Measurements from ENCODE around the gene ZNF330. TPM values are rescaled to one million over a fixed set of nuclear protein-coding genes. Genes with fewer than 3 reads are reported as not detected.
"Not testable (repeated sequence)": the region's sequence is repeated elsewhere in the genome, so short reads cannot be mapped to it uniquely, and the experiment has no call there.

ZNF330 gene
- total RNA-seq, 2 donors from 2014 or later, result 31.8 to 39.7 TPM

GRCh38 chr4:141179474-141180373 lies 41.0 kb upstream of the ZNF330 start:
- DNase-seq, result no peak
- no peaks in the 10 kb centered on the region for H3K9me3 Mint-ChIP-seq
- H3K4me1 ChIP-seq (ENCODE audit: control insufficient read depth, insufficient read depth, low read length), result no peaks in the 10 kb centered on the region
- no peak overlapping the region for H3K27ac Mint-ChIP-seq
- H3K27me3 Mint-ChIP-seq (ENCODE audit: insufficient read depth), result peaks cover 2% of the 10 kb centered on the region
- peaks cover 15% of the 10 kb centered on the region for H3K27me3 ChIP-seq (ENCODE audit: control insufficient read depth, insufficient read depth, low read length, poor library complexity, severe bottlenecking)
- no peak for TF ChIP-seq CTCF (conservative IDR thresholded peaks at IDR 0.05)
- H3K9ac ChIP-seq (ENCODE audit: extremely low read depth, low read length, poor library complexity, severe bottlenecking), result no peak overlapping the region
- no peak overlapping the region for H3K4me3 ChIP-seq (ENCODE audit: low read length)
- WGBS, 2 experiments (ENCODE audit: insufficient coverage in 1 of 2, insufficient read length in 1 of 2), result 82 to 83% methylated on average over 6 to 8 of the region's 8 CpGs
- no peak overlapping the region for H3K4me3 Mint-ChIP-seq
- H3K27ac ChIP-seq (ENCODE audit: low read depth, low read length), result no peak overlapping the region
- H3K9me3 ChIP-seq (ENCODE audit: control insufficient read depth, low read length), result no peaks in the 10 kb centered on the region
- H3K4me1 Mint-ChIP-seq, result no peaks in the 10 kb centered on the region
- no peaks in the 10 kb centered on the region for H3K36me3 ChIP-seq (ENCODE audit: control insufficient read depth, insufficient read depth, low read length)
- no peaks in the 10 kb centered on the region for H3K36me3 Mint-ChIP-seq (ENCODE audit: low read depth)

GRCh38 chr4:141180991-141181761 lies 39.5 kb upstream of the ZNF330 start:
- TF ChIP-seq CTCF (conservative IDR thresholded peaks at IDR 0.05), result no peak
- Histone ChIP-seq H3K4me1 (ENCODE audit: control insufficient read depth, insufficient read depth, low read length) (no peaks in the 10 kb centered on the region), H3K27me3 (ENCODE audit: control insufficient read depth, insufficient read depth, low read length, poor library complexity, severe bottlenecking) (peaks cover 15% of the 10 kb centered on the region), H3K9ac (ENCODE audit: extremely low read depth, low read length, poor library complexity, severe bottlenecking) (no peak overlapping the region), H3K9me3 (ENCODE audit: control insufficient read depth, low read length) (no peaks in the 10 kb centered on the region), H3K27ac (ENCODE audit: low read depth, low read length) (no peak overlapping the region), H3K4me3 (ENCODE audit: low read length) (no peak overlapping the region), H3K36me3 (ENCODE audit: control insufficient read depth, insufficient read depth, low read length) (no peaks in the 10 kb centered on the region)
- DNase-seq, result no peak
- no peak overlapping the region for H3K27ac Mint-ChIP-seq
- H3K9me3 Mint-ChIP-seq, result no peaks in the 10 kb centered on the region
- WGBS, 2 experiments (ENCODE audit: insufficient coverage in 1 of 2, insufficient read length in 1 of 2), result 50 to 91% methylated on average over 1 to 2 of the region's 2 CpGs
- no peak overlapping the region for H3K4me3 Mint-ChIP-seq
- H3K4me1 Mint-ChIP-seq, result no peaks in the 10 kb centered on the region
- H3K36me3 Mint-ChIP-seq (ENCODE audit: low read depth), result no peaks in the 10 kb centered on the region
- peaks cover 7% of the 10 kb centered on the region for H3K27me3 Mint-ChIP-seq (ENCODE audit: insufficient read depth)

DNA sequence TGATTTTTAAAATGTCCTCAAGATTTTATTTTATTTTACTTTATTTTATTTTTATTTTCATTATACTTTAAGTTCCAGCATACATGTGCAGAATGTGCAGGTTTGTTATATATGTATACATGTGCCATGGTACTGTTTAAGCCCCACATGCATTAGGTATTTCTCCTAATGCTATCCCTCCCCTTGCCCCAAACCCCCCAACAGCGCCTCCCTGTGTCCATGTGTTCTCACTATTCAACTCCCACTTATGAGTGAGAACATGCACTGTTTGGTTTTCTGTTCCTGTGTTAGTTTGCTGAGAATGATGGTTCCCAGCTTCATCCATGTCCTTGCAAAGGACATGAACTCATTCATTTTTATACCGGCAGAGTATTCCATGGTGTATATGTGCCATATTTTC lies 37.2 kb upstream of the ZNF330 start:
- not testable (repeated sequence) for H3K27ac Mint-ChIP-seq; H3K4me1 ChIP-seq (ENCODE audit: control insufficient read depth, insufficient read depth, low read length); H3K4me3 Mint-ChIP-seq; H3K9ac ChIP-seq (ENCODE audit: extremely low read depth, low read length, poor library complexity, severe bottlenecking); H3K4me1 Mint-ChIP-seq; H3K36me3 ChIP-seq (ENCODE audit: control insufficient read depth, insufficient read depth, low read length); H3K27me3 ChIP-seq (ENCODE audit: control insufficient read depth, insufficient read depth, low read length, poor library complexity, severe bottlenecking); H3K27ac ChIP-seq (ENCODE audit: low read depth, low read length); H3K4me3 ChIP-seq (ENCODE audit: low read length); H3K9me3 ChIP-seq (ENCODE audit: control insufficient read depth, low read length); H3K36me3 Mint-ChIP-seq (ENCODE audit: low read depth); H3K9me3 Mint-ChIP-seq
- H3K27me3 Mint-ChIP-seq (ENCODE audit: insufficient read depth), result peaks cover 12% of the 10 kb centered on the region
- peak; percentile 49 for TF ChIP-seq CTCF (conservative IDR thresholded peaks at IDR 0.05)
- peak; percentile 61 for DNase-seq
- WGBS, 2 experiments (ENCODE audit: insufficient coverage in 1 of 2, insufficient read length in 1 of 2), result 94% methylated on average over 2 of the region's 2 CpGs; no CpG with 5 or more reads in 1 of the 2 experiments
